ENCODE data around the gene DGKE. TPM values are rescaled to one million over a fixed set of nuclear protein-coding genes. Genes with fewer than 3 reads are reported as not detected.

Gene DGKE
- total RNA-seq, 2 experiments from 2014 or later, result 20.0 to 22.3 TPM

DNA sequence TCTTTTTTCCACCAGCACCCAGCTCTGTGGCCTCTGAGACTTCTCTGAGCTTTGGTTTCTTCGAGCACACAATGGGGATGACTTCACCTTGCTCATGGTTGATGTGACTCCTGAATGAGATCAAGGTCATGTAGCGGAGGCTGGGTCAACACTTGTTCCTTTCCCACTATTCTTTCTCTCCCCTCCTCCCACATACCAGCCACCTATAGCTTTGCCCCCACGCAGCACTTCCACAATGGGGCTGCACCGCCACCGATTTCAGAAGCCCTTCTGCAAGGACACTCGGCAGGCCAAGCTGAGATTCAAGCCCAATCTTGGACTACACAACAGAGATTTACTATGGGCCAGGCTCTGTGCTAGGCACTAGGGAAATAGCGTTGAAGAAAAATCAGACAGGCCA, 65.5 kb downstream of the DGKE start:
- ChIA-PET POLR2A (interaction anchor here (0.6 kb wide), 1 partner anchor 13 kb away, joined by 3 read pairs; no protein-coding TSS in a partner anchor), CTCF (no interaction called here)
- intact Hi-C loops (cut with DNase I, micrococcal nuclease), result no loop called here
- H3K27ac Mint-ChIP-seq, result no peak overlapping the region
- no peak for ATAC-seq (ENCODE audit: poor library complexity)
- peaks cover 6% of the 10 kb centered on the region for H3K4me1 Mint-ChIP-seq (ENCODE audit: low read depth)
- H3K27ac ChIP-seq (ENCODE audit: low read depth in 1 of 2, low read length in 2 of 2), result no peak overlapping the region
- H3K9me3 ChIP-seq (ENCODE audit: control insufficient read depth in 1 of 2, insufficient read depth in 1 of 2, low read length in 2 of 2), result no peaks in the 10 kb centered on the region
- no peak for DNase-seq
- no peaks in the 10 kb centered on the region for H3K9me3 Mint-ChIP-seq
- H3K4me3 Mint-ChIP-seq, result no peak overlapping the region
- no peak overlapping the region for H3K4me3 ChIP-seq (ENCODE audit: low read length)
- no peaks in the 10 kb centered on the region for H3K4me1 ChIP-seq (ENCODE audit: insufficient read depth, low read length)
- TF ChIP-seq, protein P1, sequence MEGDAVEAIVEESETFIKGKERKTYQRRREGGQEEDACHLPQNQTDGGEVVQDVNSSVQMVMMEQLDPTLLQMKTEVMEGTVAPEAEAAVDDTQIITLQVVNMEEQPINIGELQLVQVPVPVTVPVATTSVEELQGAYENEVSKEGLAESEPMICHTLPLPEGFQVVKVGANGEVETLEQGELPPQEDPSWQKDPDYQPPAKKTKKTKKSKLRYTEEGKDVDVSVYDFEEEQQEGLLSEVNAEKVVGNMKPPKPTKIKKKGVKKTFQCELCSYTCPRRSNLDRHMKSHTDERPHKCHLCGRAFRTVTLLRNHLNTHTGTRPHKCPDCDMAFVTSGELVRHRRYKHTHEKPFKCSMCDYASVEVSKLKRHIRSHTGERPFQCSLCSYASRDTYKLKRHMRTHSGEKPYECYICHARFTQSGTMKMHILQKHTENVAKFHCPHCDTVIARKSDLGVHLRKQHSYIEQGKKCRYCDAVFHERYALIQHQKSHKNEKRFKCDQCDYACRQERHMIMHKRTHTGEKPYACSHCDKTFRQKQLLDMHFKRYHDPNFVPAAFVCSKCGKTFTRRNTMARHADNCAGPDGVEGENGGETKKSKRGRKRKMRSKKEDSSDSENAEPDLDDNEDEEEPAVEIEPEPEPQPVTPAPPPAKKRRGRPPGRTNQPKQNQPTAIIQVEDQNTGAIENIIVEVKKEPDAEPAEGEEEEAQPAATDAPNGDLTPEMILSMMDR (IDR thresholded peaks at IDR 0.05), result no peak
- peaks cover 98% of the 10 kb centered on the region for H3K36me3 Mint-ChIP-seq (ENCODE audit: low read depth)
- H3K36me3 ChIP-seq (ENCODE audit: insufficient read depth, low read length), result peaks cover 93% of the 10 kb centered on the region
- H3K27me3 Mint-ChIP-seq, result no peaks in the 10 kb centered on the region
- H3K27me3 ChIP-seq (ENCODE audit: control insufficient read depth in 1 of 2, insufficient read depth in 2 of 2, low read length in 2 of 2), result no peaks in the 10 kb centered on the region

DNA sequence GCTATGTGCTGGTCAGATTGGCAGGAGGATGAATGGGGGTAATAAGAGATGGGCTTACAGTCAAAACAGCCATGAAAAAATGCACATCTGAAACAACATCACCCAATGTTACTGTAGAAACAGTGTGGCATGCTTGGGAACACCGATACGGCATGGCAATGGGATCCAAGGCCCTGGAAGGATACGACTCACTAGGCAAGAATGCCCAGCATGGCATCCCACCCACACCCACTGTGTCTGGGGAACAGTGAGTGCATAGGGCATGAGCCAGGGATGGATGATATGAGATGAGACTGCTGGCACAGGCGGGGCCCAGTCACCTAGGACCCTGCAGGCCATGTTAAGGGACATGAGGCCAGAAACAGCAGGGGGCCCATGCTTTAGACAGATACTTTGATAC, 68.4 kb downstream of the DGKE start:
- H3K9me3 Mint-ChIP-seq, result no peaks in the 10 kb centered on the region
- no peaks in the 10 kb centered on the region for H3K27me3 Mint-ChIP-seq
- Histone ChIP-seq H3K36me3 (ENCODE audit: insufficient read depth, low read length) (peaks cover 92% of the 10 kb centered on the region), H3K4me3 (ENCODE audit: low read length) (no peak overlapping the region), H3K9me3 (ENCODE audit: control insufficient read depth in 1 of 2, insufficient read depth in 1 of 2, low read length in 2 of 2) (no peaks in the 10 kb centered on the region), H3K27me3 (ENCODE audit: control insufficient read depth in 1 of 2, insufficient read depth in 2 of 2, low read length in 2 of 2) (no peaks in the 10 kb centered on the region), H3K4me1 (ENCODE audit: insufficient read depth, low read length) (no peaks in the 10 kb centered on the region), H3K27ac (ENCODE audit: low read depth in 1 of 2, low read length in 2 of 2) (no peak overlapping the region)
- peaks cover 94% of the 10 kb centered on the region for H3K36me3 Mint-ChIP-seq (ENCODE audit: low read depth)
- H3K4me1 Mint-ChIP-seq (ENCODE audit: low read depth), result peaks cover 23% of the 10 kb centered on the region
- no peak for ATAC-seq (ENCODE audit: poor library complexity)
- no peak overlapping the region for H3K4me3 Mint-ChIP-seq
- intact Hi-C loops (cut with DNase I, micrococcal nuclease), result no loop called here
- ChIA-PET POLR2A (interaction anchor here (1.5 kb wide), 1 partner anchor 12 kb away, joined by 5 read pairs; the partner anchor contains the start of gene TRIM25), CTCF (no interaction called here)
- no peak overlapping the region for H3K27ac Mint-ChIP-seq
- DNase-seq, result no peak
- TF ChIP-seq, protein P1 (IDR thresholded peaks at IDR 0.05), result no peak

GRCh38 chr17:56903560-56903959, 69.6 kb downstream of the DGKE start:
- Histone ChIP-seq H3K9me3 (ENCODE audit: control insufficient read depth in 1 of 2, insufficient read depth in 1 of 2, low read length in 2 of 2) (no peaks in the 10 kb centered on the region), H3K36me3 (ENCODE audit: insufficient read depth, low read length) (peaks cover 91% of the 10 kb centered on the region), H3K27me3 (ENCODE audit: control insufficient read depth in 1 of 2, insufficient read depth in 2 of 2, low read length in 2 of 2) (no peaks in the 10 kb centered on the region), H3K4me1 (ENCODE audit: insufficient read depth, low read length) (peaks cover 5% of the 10 kb centered on the region), H3K4me3 (ENCODE audit: low read length) (no peak overlapping the region), H3K27ac (ENCODE audit: low read depth in 1 of 2, low read length in 2 of 2) (no peak overlapping the region)
- H3K9me3 Mint-ChIP-seq, result no peaks in the 10 kb centered on the region
- ChIA-PET CTCF (interaction anchor here (0.7 kb wide), 1 partner anchor 11 kb away, joined by 3 read pairs; no protein-coding TSS in a partner anchor), POLR2A (no interaction called here)
- H3K27me3 Mint-ChIP-seq, result no peaks in the 10 kb centered on the region
- ATAC-seq (ENCODE audit: poor library complexity) (no peak), DNase-seq (no peak)
- H3K4me3 Mint-ChIP-seq, result no peak overlapping the region
- TF ChIP-seq, protein P1 (IDR thresholded peaks at IDR 0.05), result no peak
- peaks cover 94% of the 10 kb centered on the region for H3K36me3 Mint-ChIP-seq (ENCODE audit: low read depth)
- intact Hi-C loops (cut with DNase I, micrococcal nuclease), result no loop called here
- peaks cover 35% of the 10 kb centered on the region for H3K4me1 Mint-ChIP-seq (ENCODE audit: low read depth)
- H3K27ac Mint-ChIP-seq, result no peak overlapping the region
